Astrocyte (in vitro differentiated cells and primary cell): ENCODE results near the gene RNF214.

Source experiments
- CTCF ChIP-seq: IDR thresholded peaks from 2 replicates; pipeline ENCODE4 v1.5.1; 2011; ENCODE audit warnings: low read depth, mild to moderate bottlenecking, inconsistent platforms, low read length, moderate library complexity; ENCODE audit not compliant: insufficient read depth
- EZH2 ChIP-seq: IDR thresholded peaks from 2 replicates; pipeline ENCODE4 v1.6.1; 2012; ENCODE audit warnings: mild to moderate bottlenecking, low read length, inconsistent platforms; ENCODE audit not compliant: insufficient read depth

- TF ChIP-seq CTCF (peak; percentile 40), EZH2 (no peak)
These were observed 34.7 kb upstream of the RNF214 start for GRCh38 chr11:117197516-117198456.
